GM18858 (cell line): ENCODE measurements around the gene PRR15L.
"Not testable (repeated sequence)": the region's sequence is repeated elsewhere in the genome, so short reads cannot be mapped to it uniquely, and the experiment has no call there.

Experiments
- ATAC-seq: cut with Tn5 transposase; IDR thresholded peaks from one replicate; pipeline ENCODE4 v1.9.1; 2021; ENCODE audit not compliant: unreplicated experiment

The PRR15L gene

GRCh38 chr17:47957591-47958490 is at the start of gene PRR15L:
TSS of gene PRR15L (minus strand) at chr17:47957883. CDS start at chr17:47953234, 4,649 bp downstream.
- ATAC-seq: no peak

GRCh38 chr17:48006936-48007709 is 49.4 kb upstream of the PRR15L start:
- ATAC-seq: no peak

GRCh38 chr17:48004983-48005382 is 47.3 kb upstream of the PRR15L start:
- no peak for ATAC-seq

GRCh38 chr17:48003417-48004151 is 45.9 kb upstream of the PRR15L start:
- ATAC-seq: no peak

GRCh38 chr17:48002916-48003416 is 45.3 kb upstream of the PRR15L start:
- ATAC-seq: no peak

GRCh38 chr17:48002266-48002915 is 44.7 kb upstream of the PRR15L start:
- ATAC-seq: peak; percentile 55

- not testable (repeated sequence) for ATAC-seq
Observed at GRCh38 chr17:48001657-48002056, 44.0 kb upstream of the PRR15L start.

- ATAC-seq: no peak
Observed at GRCh38 chr17:48001197-48001596, 43.5 kb upstream of the PRR15L start.

GRCh38 chr17:47999582-47999981 is 41.9 kb upstream of the PRR15L start:
- no peak for ATAC-seq

GRCh38 chr17:47998044-47998443 is 40.4 kb upstream of the PRR15L start:
- no peak for ATAC-seq

GRCh38 chr17:47997586-47997985 is 39.9 kb upstream of the PRR15L start:
- ATAC-seq: no peak

GRCh38 chr17:47996201-47996600 is 38.5 kb upstream of the PRR15L start:
- ATAC-seq: no peak

- no peak for ATAC-seq
Observed at GRCh38 chr17:47995241-47995935, 37.7 kb upstream of the PRR15L start.

GRCh38 chr17:47994724-47995123 is 37.0 kb upstream of the PRR15L start:
- no peak for ATAC-seq

GRCh38 chr17:47993964-47994363 is 36.3 kb upstream of the PRR15L start:
- no peak for ATAC-seq

- no peak for ATAC-seq
Observed at GRCh38 chr17:47993031-47993564, 35.4 kb upstream of the PRR15L start.

GRCh38 chr17:47992216-47992615 is 34.5 kb upstream of the PRR15L start:
- no peak for ATAC-seq

GRCh38 chr17:47990962-47991731 is 33.5 kb upstream of the PRR15L start:
- no peak for ATAC-seq

- ATAC-seq: no peak
Observed at GRCh38 chr17:47989700-47990099, 32.0 kb upstream of the PRR15L start.
